Tibial nerve (tissue), 4 donors: ENCODE results near the gene LAMC2. TPM values are rescaled to one million over a fixed set of nuclear protein-coding genes. Genes with fewer than 3 reads are reported as not detected.

ENCODE experiments used
- DNase-seq, 2 donors: peaks; one replicate each; pipeline ENCODE4 v3.0.0-alpha.2; 2019; ENCODE audit warnings: low spot score in 2 of 2
- H3K27ac ChIP-seq, 4 donors: fragments of 200-600 bp; sonication (generic) in 3 of 4; one replicate each; pipeline ENCODE4 v1.5.1; 2017 to 2019; ENCODE audit warnings: mild to moderate bottlenecking in 1 of 4
- H3K27me3 ChIP-seq, 2 donors: fragments of 200-600 bp; sonication (generic) in 1 of 2; one replicate each; pipeline versions ENCODE4 v1.5.1 to v1.6.0; 2017 to 2019
- H3K36me3 ChIP-seq, 3 donors: fragments of 200-600 bp; sonication (generic); one replicate each; pipeline ENCODE4 v1.5.1; 2018 to 2019
- H3K4me1 ChIP-seq, 4 donors: fragments of 200-600 bp; sonication (generic) in 3 of 4; one replicate each; pipeline ENCODE4 v1.5.1; 2017 to 2019
- H3K4me3 ChIP-seq, 4 donors: fragments of 200-600 bp; sonication (generic) in 3 of 4; one replicate each; pipeline ENCODE4 v1.5.1; 2017 to 2019; ENCODE audit warnings: mild to moderate bottlenecking in 1 of 4, moderate library complexity in 1 of 4
- H3K9me3 ChIP-seq, 4 donors: fragments of 200-600 bp; sonication (generic) in 3 of 4; one replicate each; pipeline ENCODE4 v1.5.1; 2017 to 2019
- CTCF ChIP-seq, 5 experiments: fragments of 200-600 bp in 3 of 5; fragments of 450-650 bp in 2 of 5; sonication (generic) in 3 of 5; IDR thresholded peaks; one replicate each; pipeline ENCODE4 v1.5.1; 2016 to 2019; ENCODE audit warnings: antibody characterized with exemption in 5 of 5, mild to moderate bottlenecking in 3 of 5, moderate library complexity in 2 of 5
- EP300 ChIP-seq, 2 donors: sonication (generic); formaldehyde crosslinking; IDR thresholded peaks; one replicate each; pipeline ENCODE4 v1.6.1; 2017; ENCODE audit warnings: antibody characterized with exemption in 2 of 2, mild to moderate bottlenecking in 1 of 2
- POLR2A ChIP-seq, 2 donors: fragments of 450-650 bp; IDR thresholded peaks; one replicate each; pipeline ENCODE4 v1.6.1; 2017; ENCODE audit warnings: antibody characterized with exemption in 2 of 2, mild to moderate bottlenecking in 2 of 2, moderate library complexity in 2 of 2
- WGBS, 2 donors: methylation state at CpG; one replicate each; pipeline ENCODE4 v1.1.5; 2018; 5-methylcytosine and 5-hydroxymethylcytosine counted together
- total RNA-seq, 4 donors: library from RNA; depleted of rRNA; stranded (reverse); fragments of >200 nt; gene quantifications; one replicate each; pipeline ENCODE4 v1.1.0, GENCODE V29; 2016

The LAMC2 gene
- total RNA-seq, 4 donors from 2014 or later: 4.5 to 11.9 (median 8.1) TPM

DNA sequence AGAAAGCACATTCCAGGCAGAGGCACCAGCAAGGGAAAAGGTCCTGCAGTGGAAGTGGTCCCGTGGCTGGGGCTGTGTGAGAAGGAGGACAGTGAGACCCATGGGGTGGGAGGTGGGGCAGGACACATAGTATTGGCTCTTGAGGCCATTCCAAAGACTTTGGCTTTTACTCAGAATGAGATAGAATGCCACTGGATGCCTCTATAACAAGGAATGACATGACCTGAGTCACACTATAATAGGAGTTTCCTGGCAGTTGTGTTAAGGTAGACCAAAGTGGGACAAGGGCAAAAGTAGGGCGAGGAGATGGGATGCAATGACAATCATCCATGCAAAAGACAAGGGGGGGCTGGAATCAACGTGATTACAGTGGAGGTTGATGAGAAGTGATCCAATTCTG, 24.7 kb upstream of the LAMC2 start:
- no peak for DNase-seq
- 75 to 85% methylated on average over 3 of the region's 3 CpGs for WGBS, 2 donors
- H3K4me1 ChIP-seq: no peaks in the 10 kb centered on the region
- H3K9me3 ChIP-seq: no peaks in the 10 kb centered on the region
- no peaks in the 10 kb centered on the region for H3K36me3 ChIP-seq
- TF ChIP-seq CTCF (IDR thresholded peaks at IDR 0.05): no peak
- TF ChIP-seq POLR2A (IDR thresholded peaks at IDR 0.05): no peak
- TF ChIP-seq EP300 (IDR thresholded peaks at IDR 0.05): no peak
- no peaks in the 10 kb centered on the region for H3K27me3 ChIP-seq
- H3K27ac ChIP-seq: no peak overlapping the region
- H3K4me3 ChIP-seq: no peak overlapping the region

DNA sequence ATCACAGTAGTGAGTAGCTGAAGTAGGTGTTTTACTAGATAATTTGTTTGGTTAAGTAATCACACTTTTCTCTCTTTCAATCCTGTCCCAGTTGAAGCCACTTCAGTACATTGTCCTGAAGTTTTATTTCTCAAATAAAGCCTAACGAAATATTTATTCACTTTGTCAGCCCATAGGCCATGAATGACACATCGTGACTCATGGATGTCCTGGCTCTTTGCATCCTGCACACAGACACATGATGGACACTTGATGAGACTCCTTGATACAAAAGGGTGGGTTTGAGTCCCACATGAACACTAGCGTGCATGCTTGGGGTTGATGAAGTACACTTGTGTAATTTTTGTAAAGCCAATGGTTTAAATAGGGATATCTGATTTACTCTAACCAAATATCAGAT, 22.7 kb upstream of the LAMC2 start:
- Histone ChIP-seq H3K4me1 (no peaks in the 10 kb centered on the region), H3K36me3 (no peaks in the 10 kb centered on the region), H3K27ac (no peak overlapping the region), H3K9me3 (no peaks in the 10 kb centered on the region), H3K27me3 (no peaks in the 10 kb centered on the region), H3K4me3 (no peak overlapping the region)
- WGBS, 2 donors: 92 to 94% methylated on average over 3 of the region's 3 CpGs
- no peak for DNase-seq
- TF ChIP-seq CTCF (IDR thresholded peaks at IDR 0.05) (no peak), POLR2A (IDR thresholded peaks at IDR 0.05) (no peak), EP300 (IDR thresholded peaks at IDR 0.05) (no peak)

DNA sequence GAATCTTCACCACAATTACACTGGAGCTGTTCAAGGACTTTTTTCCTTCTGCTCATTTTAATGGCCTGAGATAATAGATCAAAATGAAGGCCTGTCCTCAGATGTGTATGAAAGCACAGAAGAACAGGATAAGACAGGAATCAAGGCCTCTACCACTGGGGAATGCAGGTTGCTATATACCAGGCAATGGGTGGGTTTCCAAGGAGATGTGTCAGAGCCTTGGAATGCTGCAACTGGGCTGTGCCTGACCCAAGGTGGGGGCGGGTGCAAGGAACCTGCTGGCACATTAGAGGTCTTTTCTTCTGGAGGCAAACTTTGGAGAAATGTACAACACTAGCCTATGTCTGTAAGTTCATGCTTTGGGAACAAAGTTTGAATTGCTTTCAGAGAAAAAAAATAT, 21.7 kb upstream of the LAMC2 start:
- 69 to 73% methylated on average over 1 of the region's 1 CpG for WGBS, 2 donors

GRCh38 chr1:183164963-183165362, 21.1 kb upstream of the LAMC2 start:
- Histone ChIP-seq H3K27ac (no peak overlapping the region), H3K9me3 (no peaks in the 10 kb centered on the region), H3K4me1 (no peaks in the 10 kb centered on the region), H3K27me3 (no peaks in the 10 kb centered on the region), H3K36me3 (no peaks in the 10 kb centered on the region), H3K4me3 (no peak overlapping the region)
- DNase-seq: no peak
- WGBS, 2 donors: 95 to 99% methylated on average over 4 of the region's 4 CpGs
- TF ChIP-seq POLR2A (IDR thresholded peaks at IDR 0.05): no peak
- TF ChIP-seq CTCF (IDR thresholded peaks at IDR 0.05): no peak
- no peak for TF ChIP-seq EP300 (IDR thresholded peaks at IDR 0.05)

More for the DNA sequence above, 21.7 kb upstream of the LAMC2 start:
- Histone ChIP-seq H3K27ac (no peak overlapping the region), H3K9me3 (no peaks in the 10 kb centered on the region), H3K4me1 (no peaks in the 10 kb centered on the region), H3K4me3 (no peak overlapping the region), H3K27me3 (no peaks in the 10 kb centered on the region), H3K36me3 (no peaks in the 10 kb centered on the region)
- DNase-seq: no peak
- TF ChIP-seq POLR2A (IDR thresholded peaks at IDR 0.05): no peak
- TF ChIP-seq CTCF (IDR thresholded peaks at IDR 0.05): no peak
- no peak for TF ChIP-seq EP300 (IDR thresholded peaks at IDR 0.05)

DNA sequence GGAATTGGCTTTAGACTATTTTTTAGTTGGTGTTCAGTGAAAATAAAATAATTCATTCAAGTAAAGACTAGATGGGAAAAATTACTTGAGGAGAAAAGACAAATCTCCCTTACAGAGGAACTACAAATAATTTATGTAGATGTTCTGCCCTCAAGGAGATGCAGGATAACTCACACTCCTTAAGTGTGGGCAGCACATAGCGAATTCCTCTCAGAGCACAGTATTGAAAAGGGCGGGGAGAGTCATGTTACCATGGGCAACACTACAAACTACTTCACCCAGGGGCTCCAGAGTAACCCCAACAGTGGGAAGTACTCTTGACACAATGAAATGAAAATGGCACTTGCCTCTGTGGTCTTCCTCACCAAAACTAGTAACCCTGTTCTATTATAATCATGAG, 20.6 kb upstream of the LAMC2 start:
- Histone ChIP-seq H3K4me1 (no peaks in the 10 kb centered on the region), H3K4me3 (no peak overlapping the region), H3K9me3 (no peaks in the 10 kb centered on the region), H3K27ac (no peak overlapping the region), H3K36me3 (no peaks in the 10 kb centered on the region), H3K27me3 (no peaks in the 10 kb centered on the region)
- TF ChIP-seq POLR2A (IDR thresholded peaks at IDR 0.05) (no peak), CTCF (IDR thresholded peaks at IDR 0.05) (no peak), EP300 (IDR thresholded peaks at IDR 0.05) (no peak)
- no peak for DNase-seq
- WGBS, 2 donors: 94 to 98% methylated on average over 2 of the region's 2 CpGs
